ENCODE results near the gene ATP5F1B. TPM values are rescaled to one million over a fixed set of nuclear protein-coding genes. Genes with fewer than 3 reads are reported as not detected.

Gene ATP5F1B
- total RNA-seq, 2 donors from 2014 or later, result 155 to 179 TPM

- TF ChIP-seq CTCF (IDR thresholded peaks at IDR 0.05) (no peak), POLR2A (IDR thresholded peaks at IDR 0.05) (peak in 2 of 3 donors; percentile 21 to 42)
- peak; percentile 63 to 80 (median 70) for DNase-seq
- no peaks in the 10 kb centered on the region for H3K9me3 ChIP-seq
- H3K27me3 ChIP-seq, result no peaks in the 10 kb centered on the region
- peaks cover 54% of the 10 kb centered on the region for H3K4me1 ChIP-seq
- H3K36me3 ChIP-seq (replicated peaks in 1 of 2; ENCODE audit: insufficient read depth in 1 of 2, low read depth in 2 of 2), result no peaks in the 10 kb centered on the region
- intact Hi-C loops (cut with DNase I), result no loop called here
- H3K27ac ChIP-seq, result peak overlapping the region; percentile 37 to 94 (median 89)
- peak; percentile 36 for ATAC-seq
- WGBS, 2 donors, result 0 to 1% methylated on average over 18 of the region's 18 CpGs
- H3K4me3 ChIP-seq, result peak overlapping the region; percentile 81 to 97
These were observed 16.9 kb downstream of the ATP5F1B start for GRCh38 chr12:56628671-56629458.

GRCh38 chr12:56626701-56627100 lies 19.1 kb downstream of the ATP5F1B start:
- ATAC-seq, result no peak
- no peak overlapping the region for H3K4me3 ChIP-seq
- intact Hi-C loops (cut with DNase I), result no loop called here
- no peak for TF ChIP-seq POLR2A (IDR thresholded peaks at IDR 0.05)
- no peak for TF ChIP-seq CTCF (IDR thresholded peaks at IDR 0.05)
- H3K36me3 ChIP-seq (replicated peaks in 1 of 2; ENCODE audit: insufficient read depth in 1 of 2, low read depth in 2 of 2), result peaks cover 0 to 2% of the 10 kb centered on the region in 2 donors
- no peaks in the 10 kb centered on the region for H3K27me3 ChIP-seq
- H3K4me1 ChIP-seq, result peaks cover 45% of the 10 kb centered on the region
- no peak for DNase-seq
- no peaks in the 10 kb centered on the region for H3K9me3 ChIP-seq
- H3K27ac ChIP-seq, result no peak overlapping the region

GRCh38 chr12:56622535-56622934 lies 23.2 kb downstream of the ATP5F1B start:
- Histone ChIP-seq H3K27ac (no peak overlapping the region), H3K27me3 (no peaks in the 10 kb centered on the region), H3K4me3 (no peak overlapping the region), H3K9me3 (no peaks in the 10 kb centered on the region), H3K36me3 (replicated peaks in 1 of 2; ENCODE audit: insufficient read depth in 1 of 2, low read depth in 2 of 2) (peaks cover 0 to 6% of the 10 kb centered on the region in 2 donors), H3K4me1 (peaks cover 27% of the 10 kb centered on the region)
- intact Hi-C loops (cut with DNase I), result no loop called here
- WGBS, 2 donors, result 82 to 89% methylated on average over 1 of the region's 1 CpG
- DNase-seq (no peak), ATAC-seq (no peak)
- TF ChIP-seq POLR2A (IDR thresholded peaks at IDR 0.05), result no peak
- TF ChIP-seq CTCF (IDR thresholded peaks at IDR 0.05), result no peak

- no peak overlapping the region for H3K4me3 ChIP-seq
- intact Hi-C loops (cut with DNase I), result no loop called here
- no peaks in the 10 kb centered on the region for H3K4me1 ChIP-seq
- ATAC-seq, result no peak
- H3K36me3 ChIP-seq (replicated peaks in 1 of 2; ENCODE audit: insufficient read depth in 1 of 2, low read depth in 2 of 2), result peaks cover 10 to 44% of the 10 kb centered on the region in 2 donors
- H3K27me3 ChIP-seq, result no peaks in the 10 kb centered on the region
- no peaks in the 10 kb centered on the region for H3K9me3 ChIP-seq
- no peak for DNase-seq
- TF ChIP-seq POLR2A (IDR thresholded peaks at IDR 0.05) (no peak), CTCF (IDR thresholded peaks at IDR 0.05) (no peak)
- H3K27ac ChIP-seq, result no peak overlapping the region
These were observed 28.9 kb downstream of the ATP5F1B start for GRCh38 chr12:56616925-56617324.

- intact Hi-C loops (cut with DNase I), result no loop called here
- no peaks in the 10 kb centered on the region for H3K9me3 ChIP-seq
- no peak overlapping the region for H3K4me3 ChIP-seq
- H3K27ac ChIP-seq, result no peak overlapping the region
- ATAC-seq (no peak), DNase-seq (no peak)
- WGBS, 2 donors, result 91 to 99% methylated on average over 3 of the region's 3 CpGs
- no peaks in the 10 kb centered on the region for H3K4me1 ChIP-seq
- H3K27me3 ChIP-seq, result no peaks in the 10 kb centered on the region
- no peak for TF ChIP-seq POLR2A (IDR thresholded peaks at IDR 0.05)
- TF ChIP-seq CTCF (IDR thresholded peaks at IDR 0.05), result no peak
- H3K36me3 ChIP-seq (replicated peaks in 1 of 2; ENCODE audit: insufficient read depth in 1 of 2, low read depth in 2 of 2), result peaks cover 10 to 49% of the 10 kb centered on the region in 2 donors
These were observed 29.5 kb downstream of the ATP5F1B start for GRCh38 chr12:56616244-56616643.
